Measurements from ENCODE around the gene ADRB1.

Gene ADRB1

DNA sequence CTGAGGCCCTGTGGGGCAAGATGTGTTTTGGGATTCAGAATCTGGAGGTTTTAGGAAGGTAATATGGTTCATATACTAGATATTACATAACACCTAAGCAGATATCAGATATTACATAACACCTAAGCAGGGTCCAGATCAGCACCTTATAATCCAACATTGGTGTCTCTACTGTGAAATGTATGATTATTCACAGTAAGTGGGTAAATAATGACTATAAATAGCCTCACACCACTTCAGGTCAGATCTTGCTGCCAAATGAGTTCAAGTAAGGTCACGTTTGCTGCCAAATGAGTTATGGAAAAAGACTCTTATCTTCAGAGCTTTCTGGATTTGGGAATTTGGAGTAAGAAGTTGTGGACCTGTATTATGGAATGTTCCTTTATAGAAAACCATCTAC is 14.6 kb downstream of the ADRB1 start:
- no peak for DNase-seq

DNA sequence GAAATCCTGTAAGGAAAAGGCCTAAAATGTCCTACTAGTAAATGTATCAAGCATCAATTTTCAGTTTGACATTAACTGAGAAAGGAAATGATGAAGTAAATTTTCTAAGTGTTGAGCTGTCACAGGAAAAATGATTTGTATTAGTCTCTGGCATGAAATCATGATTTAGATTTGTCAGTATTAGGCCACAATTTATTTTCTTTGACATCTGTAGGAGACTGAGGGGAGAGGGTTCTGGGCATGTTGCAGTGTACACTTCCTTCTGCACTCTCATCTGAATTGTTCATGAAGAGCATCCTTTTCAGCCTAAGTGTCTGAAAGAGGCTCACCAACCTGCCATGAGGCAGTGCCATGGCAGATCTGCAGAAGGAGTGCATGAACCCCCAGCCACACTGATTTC is 15.9 kb downstream of the ADRB1 start:
- no peak for DNase-seq

DNA sequence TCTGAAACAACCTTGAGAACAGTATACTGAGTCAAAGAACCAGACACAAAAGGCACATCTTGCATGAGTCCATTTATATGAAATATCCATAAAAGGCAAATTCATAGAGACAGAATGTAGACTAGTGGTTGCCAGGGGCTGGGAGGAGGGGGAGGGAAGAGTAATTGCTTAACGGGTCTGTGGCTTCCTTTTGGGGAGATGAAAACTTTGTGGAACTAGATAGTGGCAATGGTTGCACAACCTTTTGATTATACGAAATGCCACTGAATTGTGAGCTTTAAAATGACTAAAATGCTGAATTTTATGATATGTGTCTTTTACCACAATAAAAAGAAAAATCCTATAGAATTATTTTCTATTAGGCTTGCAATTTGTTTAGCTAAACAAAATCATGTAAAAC is 16.8 kb downstream of the ADRB1 start:
- no peak for DNase-seq

DNA sequence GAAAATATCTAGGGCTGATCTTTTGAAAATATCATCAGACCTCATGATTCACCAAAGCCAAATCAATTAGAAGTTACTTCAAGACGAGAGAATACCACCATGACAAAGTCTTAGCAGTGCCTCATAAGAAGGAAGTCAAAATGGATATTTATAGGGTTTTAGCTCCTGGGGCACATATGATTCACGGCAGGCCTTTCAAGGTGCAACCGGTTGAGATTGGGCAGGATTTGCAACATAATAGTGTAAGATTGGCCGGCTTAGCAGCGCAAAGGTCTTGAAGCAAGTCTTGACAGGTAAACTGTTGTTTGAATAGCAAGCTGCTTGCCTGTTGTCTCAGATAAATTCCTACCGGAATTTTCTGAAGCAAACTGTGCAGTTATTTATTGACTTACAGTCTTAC is 17.5 kb downstream of the ADRB1 start:
- DNase-seq = no peak

DNA sequence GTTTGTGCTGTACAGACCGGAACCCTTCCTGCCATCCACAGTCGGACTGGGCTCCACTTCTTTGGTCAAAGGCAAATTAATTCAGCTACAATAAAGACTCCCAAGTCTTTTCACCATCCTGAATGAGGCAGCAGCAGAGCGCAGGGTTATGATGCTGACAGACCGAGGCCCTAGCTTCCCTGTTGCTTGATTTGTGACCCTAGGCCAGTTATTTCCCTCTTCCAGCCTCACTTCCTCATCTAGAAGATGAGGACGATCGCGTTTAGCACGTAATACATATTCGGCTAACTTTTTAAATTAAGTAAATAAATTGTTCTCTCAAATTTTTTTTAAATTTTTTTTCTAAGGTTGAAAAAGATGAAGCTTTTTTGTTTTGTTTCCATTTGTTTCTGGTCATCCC is 18.1 kb downstream of the ADRB1 start:
- DNase-seq = no peak

DNA sequence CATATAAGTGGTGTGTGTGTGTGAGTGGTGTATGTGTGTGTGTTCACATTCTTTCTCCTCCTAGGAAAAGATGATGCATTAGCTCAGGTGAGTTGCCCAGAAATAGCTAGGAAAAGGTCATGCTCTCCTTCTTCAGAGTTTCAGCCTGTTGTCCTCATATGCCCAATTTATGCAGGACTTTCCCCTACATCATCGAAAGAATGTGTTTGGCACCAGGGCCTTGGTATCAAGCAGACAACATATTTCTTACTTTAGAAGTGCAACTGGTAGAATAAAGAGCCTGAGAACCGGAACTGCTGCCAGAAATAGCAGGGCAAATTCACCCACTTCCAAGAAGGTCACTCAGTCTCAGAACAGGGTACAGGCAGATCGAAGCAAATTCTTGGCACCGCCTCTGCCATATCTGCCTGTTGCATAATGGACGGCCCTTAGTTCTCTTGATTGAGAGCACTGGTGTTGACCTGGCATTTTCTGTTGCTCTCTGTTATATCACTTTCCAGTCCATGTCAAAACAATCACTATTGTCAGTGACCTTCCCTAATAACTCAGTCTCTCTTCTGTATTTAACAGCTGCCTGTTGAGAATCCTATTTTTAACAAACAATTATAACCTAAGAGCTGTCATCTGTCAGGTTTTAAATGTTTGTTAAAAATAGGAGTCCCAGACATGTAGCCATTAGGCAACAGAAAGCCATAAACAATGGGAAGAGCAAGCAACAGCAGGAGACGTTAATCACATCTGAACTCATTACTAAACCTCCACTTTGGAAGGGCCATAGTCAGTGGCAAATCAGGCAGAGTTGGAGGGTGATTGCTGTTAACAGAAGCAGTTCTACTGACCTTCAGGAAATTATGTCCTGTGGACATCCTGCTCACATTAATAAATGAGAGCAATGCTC is 20.7 kb downstream of the ADRB1 start:
- DNase-seq = no peak

DNA sequence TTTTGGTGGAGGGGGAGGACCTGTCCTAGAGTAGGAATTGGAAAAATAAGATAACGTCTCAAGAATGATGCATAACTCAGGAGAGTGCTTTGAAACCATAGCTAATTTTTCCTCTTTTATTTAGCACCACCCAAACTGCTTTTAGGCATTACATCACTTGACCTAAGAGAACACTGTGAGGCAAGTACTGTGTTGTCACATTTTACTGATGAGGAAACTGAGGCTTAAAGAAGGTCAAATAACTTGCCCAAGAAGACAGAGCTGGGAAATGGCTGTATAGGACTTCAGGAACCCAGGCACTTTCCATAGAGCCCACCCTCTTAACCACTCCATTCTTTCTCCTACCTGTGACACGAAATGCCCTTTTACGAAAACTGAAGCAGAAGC is 21.4 kb downstream of the ADRB1 start:
- no peak for DNase-seq

DNA sequence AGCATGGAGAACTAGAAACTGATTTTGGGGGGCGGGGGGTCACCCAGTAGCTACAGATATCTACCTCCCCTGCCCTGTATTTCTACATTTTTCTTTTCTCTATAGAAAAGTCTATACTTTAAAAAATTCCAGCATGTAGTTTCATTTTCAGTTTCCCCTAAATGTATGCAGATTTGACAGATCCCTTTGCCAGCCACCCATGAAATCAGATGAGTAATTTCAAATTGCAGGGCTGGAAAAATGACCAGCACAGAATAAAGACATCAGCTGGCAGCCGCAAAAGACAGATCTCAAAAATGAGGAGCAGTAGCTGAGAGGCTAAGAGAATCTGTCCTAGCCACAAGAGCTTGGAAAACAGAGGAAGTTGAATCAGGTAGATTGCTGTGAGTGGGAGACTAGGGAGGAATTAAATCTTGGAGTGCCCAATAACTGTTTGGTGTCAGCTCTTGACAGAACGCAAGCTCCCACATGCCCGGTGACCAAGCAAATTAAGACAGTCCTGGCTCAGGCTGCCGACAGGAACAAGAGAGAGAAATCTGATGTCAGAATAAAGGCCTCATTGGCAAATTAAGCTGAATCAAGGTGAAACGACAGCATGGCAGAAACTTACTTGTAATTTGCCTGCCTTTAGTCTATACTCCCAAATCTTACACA is 24.5 kb downstream of the ADRB1 start:
- DNase-seq = no peak

DNA sequence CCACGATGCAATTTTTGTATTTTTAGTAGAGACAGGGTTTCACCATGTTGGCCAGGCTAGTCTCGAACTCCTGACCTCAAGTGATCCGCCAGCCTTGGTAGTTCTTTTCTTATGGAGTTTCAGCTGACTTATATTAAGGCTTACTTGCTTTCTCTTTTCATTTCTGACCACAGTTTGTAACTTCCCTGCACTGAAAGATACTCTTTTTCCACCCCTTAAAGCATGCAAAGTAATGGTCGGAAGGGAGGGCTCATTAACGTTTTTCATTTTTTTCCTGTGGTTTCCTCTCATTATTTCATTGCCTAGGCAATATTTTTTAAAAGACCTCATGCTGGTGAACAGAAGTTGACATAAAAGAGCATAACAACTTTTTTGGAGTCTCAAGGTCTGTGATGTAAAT is 27.0 kb downstream of the ADRB1 start:
- DNase-seq = no peak

DNA sequence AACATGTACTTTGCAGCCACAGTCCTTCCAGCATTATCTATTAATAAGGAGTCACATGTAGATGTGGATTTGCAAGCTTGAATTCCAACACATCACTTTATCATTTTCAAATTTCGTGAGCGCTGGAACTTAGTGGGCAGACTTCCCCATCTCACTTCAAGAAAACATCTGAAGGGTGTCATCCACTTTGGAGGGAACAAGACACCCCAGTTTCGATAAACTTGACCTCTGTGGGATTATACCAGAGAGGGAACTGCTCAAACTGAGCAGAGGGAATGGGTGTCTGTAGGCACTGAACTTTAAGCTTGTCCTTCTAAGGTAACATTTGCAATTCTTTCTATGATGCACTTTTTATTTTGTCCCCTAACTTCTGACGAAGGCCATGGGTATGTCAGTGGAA is 27.5 kb downstream of the ADRB1 start:
- DNase-seq = no peak

DNA sequence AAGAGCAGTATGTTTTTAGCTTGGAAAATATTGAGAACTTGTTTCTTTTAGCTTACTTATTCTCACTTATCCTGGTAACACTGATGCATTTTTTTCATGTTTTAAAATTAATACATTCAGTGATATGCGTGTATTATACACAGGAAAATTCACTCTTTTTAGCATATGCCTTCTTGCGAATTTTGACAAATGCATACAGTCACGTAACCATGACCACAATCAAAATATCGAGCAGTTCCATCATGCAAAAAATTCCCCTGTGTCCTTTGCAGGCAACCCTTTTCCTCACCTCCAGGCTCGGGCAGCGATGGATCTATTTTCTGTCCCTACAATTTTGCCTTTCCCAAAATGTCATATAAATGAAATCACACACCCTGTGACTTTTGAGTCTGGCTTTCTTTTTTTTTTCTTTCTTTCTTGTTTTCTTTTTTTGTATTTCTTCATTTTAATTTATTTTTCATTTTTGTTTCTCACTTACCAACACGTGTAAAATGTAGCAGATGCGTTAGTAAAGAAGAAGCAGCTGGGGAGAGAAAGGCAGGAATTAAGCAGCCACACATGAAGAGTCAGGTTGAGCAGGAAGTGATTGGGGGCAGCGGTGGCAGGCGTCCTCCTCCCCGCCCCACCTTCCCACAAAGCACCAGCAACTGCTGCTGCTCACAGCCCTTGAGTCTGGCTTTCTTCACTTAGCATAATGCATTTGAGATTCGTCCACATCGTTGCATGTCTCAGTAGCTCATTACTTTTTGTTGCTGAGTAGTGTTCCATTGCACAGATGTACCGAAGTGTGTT is 29.9 kb downstream of the ADRB1 start:
- no peak for DNase-seq

DNA sequence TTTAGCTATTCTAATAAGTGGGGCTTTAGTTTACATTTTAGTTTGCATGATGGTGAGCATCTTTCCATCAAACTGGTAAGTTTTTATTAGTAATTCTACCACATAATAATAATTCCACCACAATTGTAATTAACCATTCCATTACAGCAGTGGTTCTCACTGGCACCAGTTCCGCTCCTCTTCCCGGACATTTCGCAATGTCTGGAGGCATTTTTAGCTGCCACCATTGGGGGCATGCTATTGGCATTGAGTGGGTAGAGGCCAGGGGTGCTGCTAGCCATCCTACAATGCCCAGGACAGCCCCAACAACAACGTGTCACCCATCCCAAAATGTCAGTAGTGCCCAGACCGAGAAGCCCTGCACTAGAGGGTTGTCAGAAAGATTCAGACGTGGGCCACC is 31.4 kb downstream of the ADRB1 start:
- no peak for DNase-seq

DNA sequence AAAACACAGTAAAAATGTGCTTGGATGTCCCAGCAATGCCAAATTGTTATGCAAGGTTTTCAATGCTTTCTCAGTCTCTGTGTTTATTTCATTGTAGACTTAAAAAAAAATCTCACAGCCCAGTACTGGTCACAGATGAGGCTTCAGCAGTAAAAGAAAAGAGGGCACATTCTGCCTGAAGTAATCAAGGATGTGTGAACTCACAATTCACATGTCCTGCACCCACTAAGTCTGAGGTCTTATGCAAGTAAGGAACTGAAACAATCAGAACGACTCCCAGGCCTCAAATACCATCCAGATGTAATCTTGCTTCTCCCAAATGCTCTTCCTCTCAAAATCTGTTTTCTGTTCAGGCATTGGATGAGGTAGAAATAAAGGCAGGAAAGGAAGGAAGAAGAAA is 33.7 kb downstream of the ADRB1 start:
- DNase-seq = no peak

DNA sequence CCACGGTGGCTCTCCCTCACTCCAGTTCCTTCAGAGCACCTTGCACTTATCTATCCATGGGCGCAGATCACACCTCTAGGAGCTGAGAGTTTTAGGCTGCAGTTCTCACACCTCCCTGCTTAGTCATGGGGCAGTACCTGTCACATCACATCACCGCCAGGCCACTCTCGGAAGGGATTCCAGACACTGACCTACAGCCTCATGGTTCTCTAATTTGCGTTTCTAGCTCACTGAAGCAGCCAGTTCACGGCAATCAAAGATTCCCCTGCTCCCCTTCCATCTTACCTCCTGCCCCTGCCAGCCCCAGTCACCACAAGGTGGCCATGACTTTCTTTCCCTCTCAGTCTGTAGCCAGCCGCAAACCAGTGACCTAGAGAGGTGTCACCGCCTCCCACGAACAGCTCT is 34.2 kb downstream of the ADRB1 start:
- no peak for DNase-seq

DNA sequence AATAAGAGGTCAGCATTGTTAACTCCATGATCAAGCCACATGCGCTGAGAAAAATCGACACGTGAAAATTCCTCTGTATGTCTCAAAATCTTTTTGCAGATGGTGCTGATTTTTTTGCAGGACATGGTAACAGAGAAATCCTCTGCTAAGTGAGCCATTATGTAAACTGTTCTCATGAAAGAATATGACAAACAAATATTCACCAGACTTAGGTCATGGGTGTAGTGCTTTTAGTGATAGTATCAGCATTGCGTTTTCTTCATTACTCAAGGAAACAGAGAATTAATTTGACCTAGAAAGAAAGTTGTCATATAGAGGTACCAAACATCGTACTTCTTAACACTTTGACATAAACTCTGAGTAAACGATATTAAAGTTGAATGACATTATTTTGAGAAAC is 34.7 kb downstream of the ADRB1 start:
- DNase-seq = no peak

DNA sequence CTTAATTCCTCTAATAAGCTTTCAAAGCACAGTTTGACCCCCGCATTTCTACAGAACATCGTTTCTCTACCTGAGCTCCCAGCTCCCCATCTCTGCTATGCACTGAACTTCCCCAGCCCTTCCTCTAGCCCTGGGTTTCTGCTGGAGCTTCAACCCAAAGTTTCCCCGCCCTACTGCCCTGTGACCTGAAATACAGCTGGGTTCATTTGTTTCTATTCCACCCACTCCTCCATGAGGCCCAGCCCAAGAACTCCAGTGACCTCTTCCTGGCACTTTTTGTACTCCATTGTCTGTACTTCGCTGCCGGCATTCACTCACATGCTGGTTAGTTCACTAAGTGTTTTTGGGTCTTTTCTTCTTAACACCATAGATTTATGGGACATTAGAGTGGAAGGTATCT is 35.8 kb downstream of the ADRB1 start:
- no peak for DNase-seq

DNA sequence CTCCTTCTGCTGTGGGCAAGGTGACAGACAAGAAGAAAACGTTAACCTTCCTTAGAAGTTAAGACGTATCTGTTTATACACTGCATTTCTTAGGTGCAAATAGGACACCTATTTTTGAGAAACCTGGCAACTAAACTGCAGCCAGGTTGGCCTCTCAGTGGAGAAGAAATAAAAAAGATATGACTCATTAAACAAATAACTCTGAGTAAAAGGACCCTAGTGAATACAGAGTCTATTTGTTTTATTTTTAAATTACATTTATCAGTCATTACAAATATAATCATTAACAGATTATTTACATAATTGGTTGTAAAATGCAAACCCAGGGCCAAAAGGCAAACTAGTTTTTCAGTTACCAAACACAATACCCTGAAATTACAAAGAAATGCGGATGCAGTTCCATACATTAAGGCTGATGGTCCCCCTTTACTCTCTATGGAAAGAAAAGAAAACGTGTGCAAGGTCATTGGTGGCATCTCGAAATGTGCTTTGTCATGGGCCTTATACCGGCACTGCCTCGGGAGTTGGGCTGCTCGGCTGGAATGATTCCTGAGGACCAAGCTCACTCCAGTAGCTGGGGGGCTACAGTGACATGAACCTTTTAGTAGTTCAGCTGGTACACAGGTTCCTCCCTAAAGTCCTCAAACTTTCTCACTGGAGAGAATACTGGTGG is 38.4 kb downstream of the ADRB1 start:
- DNase-seq = no peak

DNA sequence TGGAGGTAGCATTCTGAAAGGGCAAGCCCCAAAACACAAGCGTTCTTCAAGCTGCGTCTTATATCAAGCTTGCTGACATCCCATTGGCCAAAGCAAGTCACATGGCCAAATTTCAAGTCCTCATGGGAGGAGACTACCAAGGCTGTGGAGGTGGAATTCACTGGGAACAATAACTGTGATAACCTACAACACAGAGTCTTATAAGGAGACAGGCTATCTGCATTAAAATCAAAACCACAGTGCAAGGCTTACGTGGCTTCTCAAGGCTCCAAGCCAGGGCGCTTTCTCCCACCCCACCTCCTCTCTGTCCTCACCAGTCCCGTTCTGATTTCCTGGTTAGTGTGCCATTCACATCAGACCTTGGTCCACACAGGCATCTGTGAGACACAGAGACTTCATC is 39.4 kb downstream of the ADRB1 start:
- DNase-seq = no peak

DNA sequence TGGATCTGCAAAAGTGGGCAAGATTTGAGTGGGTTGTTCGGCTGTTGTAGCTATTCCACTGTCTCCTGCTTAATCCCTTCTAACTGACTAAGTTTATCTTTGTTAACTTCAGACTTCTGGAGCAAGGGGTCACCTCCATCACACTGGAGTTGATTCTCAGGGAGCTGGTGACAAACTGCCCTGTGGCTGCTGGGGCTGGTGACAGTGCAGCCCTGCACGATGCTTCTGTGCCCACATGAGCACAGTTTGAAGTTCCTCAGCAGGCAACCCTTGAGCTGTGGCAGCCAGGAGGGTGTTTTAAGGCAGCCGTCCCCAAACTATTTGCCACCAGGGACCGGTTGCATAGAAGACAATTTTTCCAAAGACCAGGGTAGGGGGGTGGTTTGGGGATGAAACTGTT is 40.5 kb downstream of the ADRB1 start:
- DNase-seq = no peak

DNA sequence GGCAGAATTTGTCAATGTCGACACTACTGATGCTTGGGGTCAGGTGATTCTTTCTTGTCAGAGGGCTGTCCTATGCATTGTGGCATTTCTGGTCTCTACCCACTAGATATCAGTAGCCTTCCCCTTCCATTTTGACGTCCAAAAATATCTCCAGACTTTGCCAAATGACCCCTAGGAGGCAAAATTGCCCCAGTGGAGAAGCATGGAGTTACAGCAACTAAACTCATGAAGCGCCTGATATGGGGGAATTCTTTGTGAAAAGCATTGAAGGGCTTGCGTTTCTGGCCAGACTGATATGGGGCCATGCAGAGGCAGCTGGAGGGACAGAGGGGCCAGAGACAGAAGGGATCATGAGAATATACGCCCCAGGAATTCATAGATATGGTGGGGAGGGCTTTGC is 43.6 kb downstream of the ADRB1 start:
- no peak for DNase-seq

DNA sequence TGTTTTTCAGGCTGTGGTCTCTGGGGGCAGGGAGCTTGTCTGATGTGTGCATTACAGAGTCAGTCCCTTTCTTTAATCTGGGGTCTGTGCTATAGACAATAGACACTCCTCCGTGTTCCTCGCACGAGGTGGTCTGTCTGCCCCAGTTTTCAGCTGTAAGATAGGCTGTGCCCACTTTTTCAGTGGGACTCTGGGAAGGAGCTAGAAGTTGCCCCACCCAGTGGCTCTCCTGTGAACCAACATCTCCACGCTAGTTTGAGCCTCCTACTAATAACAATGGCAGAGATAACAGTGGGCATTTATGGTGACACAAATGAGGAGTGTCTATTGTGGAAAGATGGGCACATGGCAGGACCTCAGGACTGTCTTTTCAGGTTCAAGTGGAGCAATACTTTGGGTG is 44.0 kb downstream of the ADRB1 start:
- DNase-seq = no peak

DNA sequence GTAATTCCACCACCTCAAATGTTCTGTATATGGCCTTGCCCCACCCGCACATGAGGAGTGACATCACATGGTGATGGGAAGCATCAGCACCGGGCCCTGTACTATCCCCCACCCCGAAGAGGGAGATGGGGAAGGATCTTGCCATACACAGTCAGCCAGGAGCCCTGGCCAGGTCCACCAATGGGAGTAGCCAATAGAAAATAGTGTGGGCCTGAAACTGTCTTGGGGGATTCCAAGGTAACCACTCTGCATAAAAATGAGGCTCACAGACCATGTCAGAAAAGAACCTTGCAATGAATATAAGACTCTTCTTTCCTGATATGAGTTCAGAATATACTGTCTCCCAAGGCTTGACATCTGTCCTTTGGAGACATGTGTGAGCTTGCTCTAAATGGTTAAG is 51.1 kb downstream of the ADRB1 start:
- no peak for DNase-seq
